ENCODE measurements around the gene CLSTN2.
A peak's percentile ranks its signal among the peaks of the same experiment; 100 is the strongest.

CLSTN2 gene

DNA sequence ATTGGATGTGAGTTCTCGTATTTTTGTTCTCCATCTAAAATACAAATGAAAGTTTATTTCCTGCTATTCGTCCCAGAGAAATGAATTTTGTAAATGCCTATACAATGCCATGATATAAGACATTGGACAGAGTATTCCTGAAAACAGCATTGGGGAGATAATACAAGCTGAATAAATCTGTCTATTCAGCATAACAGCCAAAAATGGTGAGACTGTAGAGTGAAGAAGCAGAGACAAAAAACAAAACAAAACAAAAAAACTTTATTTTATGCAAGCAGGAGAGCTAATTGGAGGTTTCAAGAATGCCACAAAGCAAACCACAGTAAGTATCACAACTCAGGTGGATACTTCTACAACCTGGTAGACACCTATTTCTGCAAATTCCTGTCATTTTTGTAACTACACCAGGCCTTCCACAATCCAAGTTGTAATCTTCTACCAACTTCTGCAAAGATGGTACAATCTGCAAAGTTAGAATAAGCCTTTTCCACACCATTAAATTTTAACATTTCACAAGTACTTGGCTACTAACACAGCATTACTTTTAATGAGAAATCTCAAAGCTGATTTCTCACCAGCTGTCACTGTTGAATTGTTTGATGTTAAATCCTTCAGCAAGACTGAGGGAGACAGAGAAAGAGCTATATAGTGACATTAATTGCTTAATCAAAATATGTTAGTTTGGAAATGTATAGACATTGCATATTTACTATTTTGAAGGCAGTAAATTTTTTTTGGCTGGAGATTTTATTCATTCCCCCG lies 163.1 kb downstream of the CLSTN2 start:
- DNase-seq, result no peak

DNA sequence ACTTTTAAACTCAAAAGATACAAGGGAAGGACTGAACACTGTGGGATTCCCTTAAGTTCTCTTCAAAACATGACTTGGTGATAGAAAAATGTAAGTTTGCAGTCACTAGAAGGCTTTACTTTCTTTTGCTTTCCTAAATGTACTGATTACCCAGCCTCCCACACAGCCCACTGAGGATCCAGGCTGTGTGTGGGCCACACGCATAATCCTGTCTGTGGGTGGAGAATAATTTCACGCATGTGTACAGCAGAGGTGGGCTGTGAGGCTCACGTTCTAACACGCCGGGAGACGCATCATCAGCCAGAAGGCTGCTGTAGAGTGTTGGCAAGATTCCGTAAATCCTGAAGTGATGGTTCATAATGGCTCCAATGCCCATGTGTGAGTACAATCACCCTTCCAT lies 165.5 kb downstream of the CLSTN2 start:
- no peak for DNase-seq

DNA sequence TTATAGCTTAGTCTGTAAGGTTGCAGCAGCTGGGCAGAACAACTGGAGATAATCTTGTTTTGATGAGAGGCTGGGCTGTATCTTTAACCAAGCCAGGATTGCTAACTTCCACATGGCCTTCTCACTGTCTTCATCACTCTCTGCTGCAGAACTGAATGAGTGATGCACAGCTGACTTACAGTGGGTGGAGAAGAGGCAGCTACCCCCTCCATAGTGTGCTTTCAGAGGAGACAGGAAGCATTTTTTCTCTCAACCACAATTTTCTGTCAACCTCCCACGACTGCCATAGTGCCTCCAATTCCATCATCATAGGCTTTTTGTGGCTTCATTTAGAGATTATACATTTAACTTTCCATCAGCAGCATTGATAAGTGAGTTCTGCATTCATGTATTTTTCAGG lies 168.2 kb downstream of the CLSTN2 start:
- DNase-seq, result no peak

DNA sequence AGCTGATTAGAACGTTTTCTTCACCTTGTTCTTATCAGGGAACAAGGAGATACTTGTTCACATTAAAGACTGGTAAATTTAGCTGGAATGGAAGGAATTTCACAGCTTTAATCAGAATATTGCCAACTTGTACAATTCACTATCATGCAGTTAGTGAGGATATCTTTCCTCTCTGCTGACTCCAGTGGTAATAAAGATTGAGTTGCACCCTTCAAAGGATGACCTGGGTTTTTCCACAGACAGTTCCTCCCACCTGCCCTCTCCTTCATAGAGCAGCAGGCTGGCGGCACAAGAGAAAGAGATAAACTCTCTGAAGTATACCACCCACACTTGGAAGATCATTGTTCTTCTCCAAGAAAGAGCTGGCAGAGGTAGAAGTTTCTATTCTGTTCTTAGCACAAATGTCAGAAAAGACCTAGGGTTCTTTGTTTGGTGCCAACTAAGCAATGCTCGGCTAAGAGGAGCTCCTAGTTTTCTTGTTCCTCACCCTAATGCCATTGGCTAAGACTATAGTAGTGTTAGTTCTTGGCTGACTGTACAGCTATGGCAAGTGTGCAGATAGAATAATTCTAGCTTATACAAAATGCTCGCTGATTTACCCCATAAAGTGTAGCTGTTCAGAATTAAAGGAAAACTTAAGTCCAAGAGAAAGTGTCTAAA lies 169.1 kb downstream of the CLSTN2 start:
- DNase-seq, result no peak

DNA sequence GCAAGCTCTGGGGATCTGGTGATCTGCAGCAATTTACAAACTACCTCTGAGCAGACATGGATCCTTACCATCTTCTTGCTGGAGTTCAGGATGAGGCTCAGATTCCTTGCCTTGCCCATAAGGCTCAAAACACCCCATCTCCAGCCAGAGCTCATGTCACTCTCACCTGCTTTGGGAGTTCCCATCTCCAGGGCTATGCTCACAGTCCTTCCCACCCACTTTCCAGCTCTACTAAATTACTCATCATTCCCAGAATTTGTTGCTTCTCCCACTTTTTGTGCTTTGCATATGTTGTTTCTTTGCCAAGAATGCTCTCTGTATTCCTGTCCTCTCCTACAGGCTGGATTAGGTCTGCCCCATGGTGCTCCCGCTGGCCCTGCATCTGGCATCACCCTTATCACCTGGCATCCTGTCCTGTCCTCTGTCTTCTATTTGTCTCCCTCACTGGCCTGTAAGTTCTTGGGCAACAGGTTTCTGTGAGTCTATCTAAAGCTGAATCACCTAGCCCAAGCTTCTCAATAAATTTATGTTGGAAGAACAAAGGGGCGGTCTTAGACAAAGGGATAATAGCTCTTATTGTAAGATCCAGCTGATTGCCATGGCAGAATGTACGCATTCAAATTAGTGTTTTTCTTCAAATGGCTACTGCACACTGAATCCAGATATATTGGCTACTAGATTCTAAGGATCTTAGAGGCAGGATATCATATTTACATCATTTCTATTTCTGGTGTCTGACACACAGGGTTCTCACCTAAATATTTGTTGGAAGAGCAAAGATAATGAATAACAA lies 179.2 kb downstream of the CLSTN2 start:
- DNase-seq, result no peak

DNA sequence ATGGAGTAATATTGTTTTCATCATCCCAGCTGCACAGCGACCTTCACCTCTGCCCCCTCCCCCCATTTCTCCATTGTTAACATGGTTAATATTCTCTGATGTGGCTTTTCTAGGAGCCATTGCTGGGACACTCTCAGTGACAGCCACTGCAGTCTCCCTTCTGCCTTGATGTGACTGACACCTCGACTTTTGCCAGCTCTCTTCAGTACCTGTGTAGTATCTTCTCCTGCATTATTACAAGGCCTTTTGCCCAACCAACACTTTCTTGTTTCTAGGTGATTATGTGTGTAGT lies 179.8 kb downstream of the CLSTN2 start:
- DNase-seq, result no peak

DNA sequence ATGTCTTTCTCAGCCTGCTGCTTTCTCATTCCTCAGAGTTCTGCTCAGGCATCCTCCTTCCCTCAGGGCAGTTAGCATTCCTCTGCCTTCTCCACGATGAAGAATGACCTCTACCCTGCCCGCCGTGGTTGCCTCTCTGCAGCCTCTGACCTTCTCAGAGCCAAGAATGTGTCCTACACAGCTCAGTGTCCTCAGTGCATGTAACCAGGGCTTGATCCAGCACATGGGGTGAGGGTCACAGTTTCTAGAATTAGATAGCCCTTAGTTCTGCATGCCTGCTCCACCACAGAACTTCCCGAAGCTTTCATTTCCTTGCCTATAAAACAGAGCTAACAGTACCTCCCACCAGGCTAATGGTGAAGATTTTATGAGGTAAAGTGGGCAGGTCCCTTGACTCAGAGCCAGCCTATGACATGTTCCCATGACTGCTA lies 182.1 kb downstream of the CLSTN2 start:
- no peak for DNase-seq

DNA sequence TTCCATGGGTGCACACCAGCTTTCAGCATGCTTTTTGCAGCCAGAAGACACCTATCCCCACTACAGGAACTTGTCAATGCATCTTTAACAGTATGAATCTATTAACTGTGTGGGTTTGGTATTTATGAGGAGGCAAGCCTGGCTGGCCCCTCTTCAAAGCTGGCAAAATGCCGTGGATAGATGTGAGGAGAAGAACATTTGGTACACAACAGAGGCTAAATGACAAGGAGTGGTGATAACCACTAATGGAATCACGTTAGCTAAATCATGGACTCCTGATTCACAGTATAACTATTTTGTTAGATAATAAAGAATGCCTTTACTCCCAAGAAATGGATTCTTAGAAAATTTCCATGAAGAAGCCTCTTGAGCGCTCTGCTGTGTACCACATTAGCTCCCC lies 187.2 kb downstream of the CLSTN2 start:
- DNase-seq, result no peak

DNA sequence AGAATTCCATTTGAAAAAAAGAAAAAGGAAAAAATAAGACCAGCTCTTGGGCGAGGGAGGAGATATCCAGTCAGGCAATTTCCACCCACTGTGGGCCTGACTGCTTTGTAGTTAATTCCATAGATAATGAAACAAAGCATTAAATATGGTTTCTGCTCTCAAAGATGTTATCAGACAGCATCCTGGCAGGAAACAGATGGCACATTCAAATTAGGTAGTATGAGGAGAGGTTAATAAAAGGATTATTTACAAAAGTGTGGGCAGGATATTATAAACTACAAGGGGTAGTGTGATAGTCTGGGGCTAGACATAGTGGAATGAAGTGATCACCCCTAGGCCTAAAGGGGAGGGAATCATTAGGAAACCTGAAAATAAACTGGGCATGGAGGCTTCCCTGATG lies 193.2 kb downstream of the CLSTN2 start:
- DNase-seq, result no peak

DNA sequence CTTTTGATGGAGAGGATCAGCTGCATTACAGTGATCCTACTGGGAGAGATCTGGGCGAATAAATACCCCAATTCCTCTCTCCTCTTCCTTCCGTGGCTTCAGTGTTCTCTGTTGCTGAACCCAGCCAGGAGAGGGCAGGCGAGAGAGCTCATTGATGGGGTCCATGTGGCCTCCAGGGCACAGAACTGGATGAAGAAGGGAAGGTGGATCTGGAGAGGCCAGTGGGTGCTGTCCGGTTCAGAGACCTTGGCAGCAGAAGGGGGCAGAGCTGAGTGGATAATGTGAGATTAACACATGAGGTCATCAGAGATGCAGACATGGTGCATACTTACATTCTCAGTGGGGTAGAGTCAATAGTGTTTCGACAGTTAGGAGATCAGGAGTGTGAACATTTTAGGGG lies 193.6 kb downstream of the CLSTN2 start:
- peak; percentile 21 for DNase-seq

DNA sequence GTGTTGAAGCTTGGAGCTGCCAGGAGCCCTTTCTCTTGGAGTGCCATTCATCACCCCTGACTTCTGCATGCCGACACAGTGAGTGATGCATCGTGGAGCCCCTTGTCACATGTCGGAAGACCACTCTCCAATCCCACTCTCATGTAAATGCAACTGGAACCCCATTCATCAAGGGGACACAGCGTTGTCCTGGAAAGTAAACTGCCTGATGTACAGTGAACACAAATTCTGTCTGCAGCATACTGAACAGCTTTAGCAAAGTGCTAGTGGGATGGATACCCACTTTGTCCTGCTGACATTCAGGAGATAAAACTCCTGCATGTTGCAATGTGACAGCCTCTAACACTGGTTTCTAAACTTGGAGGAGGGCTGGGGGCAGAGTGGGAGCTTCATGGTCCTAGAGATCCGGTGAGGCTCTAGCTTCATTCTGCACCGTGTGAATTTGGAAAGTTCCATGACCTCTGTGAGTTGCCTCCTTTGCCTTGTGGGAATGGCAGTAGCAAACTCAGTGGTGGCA lies 194.8 kb downstream of the CLSTN2 start:
- no peak for DNase-seq

DNA sequence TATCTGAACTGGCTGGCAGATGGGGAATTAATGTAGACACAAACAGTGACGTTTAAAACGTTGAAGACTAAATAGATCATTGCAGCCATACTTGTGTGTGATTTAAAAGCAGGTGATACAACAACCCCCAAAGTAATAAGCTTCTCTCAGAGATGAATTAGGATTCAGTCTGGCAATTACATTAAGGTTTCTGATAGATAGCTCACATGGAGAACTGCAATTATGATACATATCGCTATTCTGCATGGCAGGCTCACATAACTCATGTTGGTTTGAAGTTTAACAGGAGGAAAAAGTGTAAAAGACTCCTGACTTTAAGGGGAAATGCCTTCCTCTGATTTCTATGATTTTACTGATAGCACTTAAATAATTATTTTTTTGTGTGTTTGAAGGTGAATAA lies 196.9 kb downstream of the CLSTN2 start:
- no peak for DNase-seq

DNA sequence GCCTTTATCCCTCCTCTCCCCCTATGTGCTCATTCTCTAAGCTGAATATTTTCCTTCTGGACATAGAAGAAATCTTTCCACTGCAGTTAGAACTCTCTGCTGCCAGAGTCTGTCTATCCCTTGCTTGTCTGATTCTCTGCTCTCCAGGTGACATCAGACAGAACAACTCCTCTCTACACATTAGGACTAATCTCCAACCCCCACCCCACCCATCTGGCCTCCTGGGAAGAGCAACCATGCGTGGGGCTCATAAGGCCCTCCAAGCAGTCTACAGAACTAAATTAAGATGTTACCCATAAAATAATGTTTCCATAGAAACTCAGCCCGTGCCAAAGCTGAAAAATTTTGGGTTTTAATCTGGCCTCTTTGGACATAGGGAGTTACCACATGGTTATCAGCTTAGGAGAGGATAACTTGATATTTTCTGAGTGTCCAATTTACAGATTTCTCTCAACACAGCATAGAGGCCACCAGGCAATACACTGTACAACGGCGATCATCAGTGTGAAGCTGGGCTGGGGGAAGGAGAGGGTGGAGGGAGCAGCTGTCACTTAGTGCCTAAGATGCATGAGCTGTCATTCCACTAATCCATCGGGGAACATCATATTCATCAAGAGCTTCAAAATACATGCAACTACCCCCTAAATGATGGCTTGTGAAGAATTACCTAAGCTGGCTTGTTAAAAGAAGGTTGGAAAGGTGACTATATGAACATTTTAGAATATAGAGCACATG lies 199.4 kb downstream of the CLSTN2 start:
- DNase-seq, result no peak

DNA sequence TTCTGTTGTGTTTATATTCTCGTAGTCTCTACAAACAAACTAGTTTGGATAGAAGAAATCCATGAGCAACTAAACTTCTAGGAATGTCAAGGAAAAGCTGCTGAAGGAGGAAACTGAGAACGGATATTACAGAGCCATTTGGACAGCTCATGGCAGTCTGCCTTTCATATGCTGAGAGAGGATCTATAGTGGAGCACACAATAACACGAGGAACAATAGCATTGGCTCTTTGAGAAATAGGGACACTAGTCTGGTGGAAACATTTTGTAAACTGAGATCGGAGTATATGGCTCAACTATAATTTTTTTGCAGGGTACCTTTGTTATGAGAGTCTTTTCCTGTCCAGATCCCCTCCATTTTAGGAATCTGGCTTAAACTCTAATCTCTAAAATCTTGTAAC lies 200.5 kb downstream of the CLSTN2 start:
- no peak for DNase-seq

DNA sequence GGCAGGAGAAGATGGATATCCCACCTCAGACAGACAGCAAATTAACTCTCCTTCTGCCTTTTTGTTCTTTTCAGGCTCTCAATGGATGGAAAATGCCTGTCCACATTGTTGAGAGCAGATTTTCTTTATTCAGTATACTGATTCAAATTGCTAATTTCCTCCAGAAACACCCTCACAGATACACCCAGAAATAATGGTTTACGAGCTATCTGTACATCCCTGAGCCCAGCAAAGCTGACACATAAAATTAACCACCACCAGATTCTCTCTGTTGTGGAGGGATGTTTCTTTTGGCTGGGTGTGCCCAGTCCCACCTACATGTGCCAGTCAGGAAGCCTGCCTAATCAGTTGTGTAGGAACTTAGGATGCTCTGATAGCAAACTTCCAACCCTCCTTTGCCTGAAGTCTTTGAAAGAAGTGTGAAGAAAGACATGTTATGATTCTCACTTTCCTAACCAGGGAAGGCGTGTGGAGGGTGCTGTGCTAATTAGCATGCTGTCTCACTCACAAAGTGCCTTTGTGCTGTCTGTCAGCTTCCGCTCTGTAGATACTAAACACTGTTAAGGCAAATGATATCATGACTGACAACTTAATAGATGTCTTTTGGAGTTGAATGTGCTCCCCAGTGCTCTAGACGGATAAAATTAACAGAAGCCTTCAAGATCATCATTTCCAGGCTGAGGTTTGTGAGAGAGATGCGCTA lies 208.5 kb downstream of the CLSTN2 start:
- DNase-seq, result no peak

DNA sequence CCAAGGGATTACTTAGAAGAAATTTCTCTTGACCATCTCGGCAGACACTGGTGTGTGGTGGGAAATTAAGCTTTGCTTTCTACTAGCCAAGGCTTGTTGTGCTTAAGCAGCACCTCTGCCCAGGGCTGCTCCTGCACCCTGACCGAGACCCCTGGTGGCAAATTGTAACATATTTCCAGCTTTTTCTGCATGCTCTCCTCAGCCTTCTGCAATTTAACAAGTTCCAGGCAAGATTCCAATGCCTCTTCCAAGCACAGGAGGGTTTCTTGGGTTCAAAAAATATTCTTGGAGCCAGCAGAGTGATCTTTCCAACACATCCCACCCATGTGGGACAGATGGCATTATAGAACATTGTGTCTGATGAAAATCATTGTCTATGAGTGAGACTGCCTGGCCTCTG lies 210.5 kb downstream of the CLSTN2 start:
- DNase-seq, result no peak

DNA sequence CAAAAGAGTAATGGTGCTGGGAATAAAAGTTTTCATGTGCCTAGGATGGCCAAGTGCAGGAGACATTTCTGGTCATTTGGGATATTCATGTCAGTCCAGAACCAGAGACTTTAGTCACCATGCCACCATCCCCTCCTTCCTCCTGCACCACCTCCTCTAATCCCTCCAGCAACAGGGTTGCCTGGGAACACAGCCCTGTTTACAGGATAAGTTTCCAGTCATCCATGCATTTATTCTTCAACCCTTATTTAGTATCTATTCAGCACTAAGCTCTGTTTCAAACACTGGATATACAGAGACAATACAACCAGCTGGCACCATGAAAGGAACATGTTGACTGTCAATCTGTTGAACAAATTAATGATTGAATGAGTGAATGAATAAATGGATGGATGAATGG lies 211.7 kb downstream of the CLSTN2 start:
- DNase-seq, result no peak

DNA sequence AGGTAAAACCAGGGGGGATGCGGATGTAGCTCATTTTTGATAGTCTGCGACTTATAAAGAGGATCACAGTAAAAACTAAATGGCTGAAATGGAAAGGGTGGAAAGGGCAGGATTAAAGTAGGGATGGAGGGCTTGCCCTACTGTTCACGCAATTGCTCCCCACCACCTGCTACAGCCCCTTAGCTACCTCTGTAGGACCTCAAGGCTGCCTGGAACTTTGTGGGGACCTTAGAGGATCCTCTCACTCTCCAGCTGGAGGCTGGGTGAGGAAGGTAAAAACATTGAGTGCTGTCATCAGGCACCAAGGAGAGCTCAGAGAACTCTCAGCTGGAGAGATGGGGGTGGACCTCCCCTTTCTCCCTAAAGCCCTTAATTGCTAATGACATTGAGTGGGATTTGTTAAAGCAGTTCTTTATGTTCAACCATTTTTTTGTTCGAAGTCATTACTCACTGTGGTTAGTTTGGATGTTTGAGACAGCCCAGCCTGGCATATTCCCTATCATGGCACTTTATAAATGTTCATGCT lies 213.0 kb downstream of the CLSTN2 start:
- DNase-seq, result no peak

DNA sequence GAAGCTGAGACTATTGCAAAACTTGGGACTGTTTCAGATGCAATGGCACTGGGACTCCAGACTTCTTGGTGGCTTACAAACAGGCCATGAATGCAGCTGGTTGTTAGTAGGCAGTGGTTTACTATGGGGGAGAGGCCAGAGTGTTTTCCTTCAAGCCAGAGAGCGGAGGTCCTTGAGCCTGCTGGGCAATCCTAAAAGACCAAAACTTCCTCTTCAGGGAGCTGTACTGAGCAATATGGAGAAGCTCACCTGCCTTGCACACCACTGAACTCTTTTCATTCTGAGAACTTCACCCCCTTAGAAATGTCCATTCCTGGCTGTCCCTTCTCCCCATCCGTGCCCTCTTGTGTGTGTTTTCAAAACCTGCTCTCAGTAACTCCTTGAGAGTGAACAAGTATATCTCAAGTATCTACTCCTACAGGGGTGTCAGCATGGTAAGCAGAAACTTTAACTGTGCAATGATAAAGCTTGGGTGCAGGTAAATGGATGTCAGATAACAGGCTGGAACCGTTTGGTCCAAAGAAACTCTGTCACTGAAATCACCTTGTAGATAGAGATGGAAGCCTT lies 213.9 kb downstream of the CLSTN2 start:
- DNase-seq, result no peak

DNA sequence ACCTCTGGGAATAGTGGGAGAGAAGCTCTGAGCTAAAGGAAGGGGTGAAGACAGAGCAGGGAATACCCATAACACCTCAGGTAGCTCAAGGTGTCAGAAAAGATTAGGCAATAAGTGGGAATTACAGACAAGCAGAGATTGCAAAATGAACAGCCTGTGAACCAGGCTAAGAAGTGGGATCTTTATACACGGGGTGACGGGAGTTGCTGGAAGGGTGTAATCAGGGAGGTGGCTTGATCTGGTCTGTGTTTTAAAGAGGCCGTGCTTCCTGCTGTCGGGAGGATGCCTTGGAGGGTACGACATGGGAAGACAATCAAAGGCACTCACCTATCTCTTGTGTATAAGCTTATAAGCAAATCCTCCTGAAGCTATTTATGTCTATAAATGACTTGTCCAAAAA lies 216.3 kb downstream of the CLSTN2 start:
- DNase-seq, result no peak

DNA sequence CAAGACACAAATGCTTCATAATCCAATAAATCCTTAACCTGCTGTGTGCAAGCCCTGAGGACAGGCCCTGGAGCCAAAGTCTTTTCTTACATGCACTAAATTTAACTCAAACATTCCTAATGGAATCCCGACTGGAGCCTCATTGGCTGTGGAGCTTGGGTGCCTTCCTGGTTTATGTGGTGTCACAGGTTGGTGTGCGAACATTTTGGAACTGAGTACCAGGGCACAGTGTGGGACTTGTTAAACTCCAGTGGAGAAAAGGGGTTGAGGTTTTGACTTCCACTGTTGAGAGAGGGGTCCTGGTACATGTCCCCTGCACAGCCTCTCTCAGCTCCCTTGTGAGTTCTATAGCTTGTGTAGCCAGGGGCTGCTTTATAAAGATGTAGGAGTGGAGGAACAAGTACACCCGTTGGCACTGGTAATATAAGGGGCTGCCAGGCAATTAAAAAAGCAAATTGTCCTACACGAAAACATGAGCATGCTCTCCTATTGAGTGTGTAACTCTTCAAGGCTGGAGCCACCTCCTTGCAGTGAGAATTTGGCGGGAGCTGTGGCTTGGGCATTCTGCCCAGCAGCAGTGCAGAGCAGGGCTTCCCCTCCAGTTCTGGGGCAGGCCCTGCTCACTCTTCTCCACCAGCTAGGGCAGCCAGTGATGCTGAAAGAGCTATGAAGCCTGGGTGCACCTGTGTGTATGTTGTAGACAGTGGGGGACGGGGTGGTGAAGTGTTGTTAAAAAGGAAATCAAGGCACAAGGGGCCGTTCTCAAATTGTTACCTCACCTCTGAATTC lies 218.1 kb downstream of the CLSTN2 start:
- DNase-seq, result peak; percentile 5

All from NCI-H1092 (cell line).